ENCODE data around the gene ENTHD1.
"Not testable (repeated sequence)": the region's sequence is repeated elsewhere in the genome, so short reads cannot be mapped to it uniquely, and the experiment has no call there.

The ENTHD1 gene

DNA sequence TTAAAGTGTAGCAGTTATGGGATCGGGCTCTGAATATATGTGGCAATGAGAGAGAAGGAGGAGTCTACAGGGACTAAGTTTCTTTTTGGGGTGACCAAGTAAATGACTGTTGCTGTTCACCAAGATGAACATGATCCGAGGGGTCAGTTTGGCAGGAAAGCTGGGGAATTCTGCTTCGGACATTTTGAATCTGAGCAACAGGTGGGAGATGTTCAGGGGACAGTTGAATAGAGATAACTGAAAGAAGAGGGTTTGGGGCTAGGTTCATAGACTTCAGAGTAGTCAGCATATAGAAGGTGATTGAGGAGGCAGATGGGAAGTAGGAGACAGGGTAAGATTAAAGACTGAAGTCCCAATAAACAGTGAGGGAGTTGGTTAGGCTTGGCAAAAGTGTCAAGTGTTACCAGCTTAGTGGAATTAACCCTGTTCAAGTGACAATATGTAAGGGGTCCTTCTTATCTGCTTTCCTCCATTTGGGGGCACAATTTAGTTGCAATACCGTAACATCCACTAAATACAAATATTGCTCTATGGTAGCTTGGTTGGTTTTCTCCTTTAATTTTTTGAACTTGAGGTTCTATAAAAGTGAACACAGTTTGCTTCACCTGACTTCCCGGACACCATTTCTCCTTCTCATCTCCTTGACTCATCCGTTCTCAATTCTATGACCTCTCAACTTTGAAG lies 2.9 kb upstream of the ENTHD1 start:
- no peak for FAIRE-seq

DNA sequence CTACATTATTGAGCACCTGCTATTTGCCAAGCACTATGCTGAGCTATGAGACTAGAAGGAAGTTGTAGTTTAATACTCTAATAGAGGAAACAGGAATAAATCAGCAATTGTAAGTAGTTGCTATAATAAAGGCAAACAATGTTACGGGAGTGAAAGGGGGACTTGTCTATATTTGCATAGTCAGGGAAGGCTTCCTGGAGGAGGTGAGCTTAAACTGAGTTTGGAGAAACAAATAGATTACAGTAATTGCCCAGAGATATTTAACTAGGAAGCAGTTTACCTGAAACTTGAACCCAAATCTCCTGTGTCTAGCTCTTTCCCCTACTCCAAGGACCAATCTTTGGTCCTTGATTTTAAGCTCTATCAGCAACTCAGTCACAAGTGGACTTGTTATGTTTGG lies 2.1 kb upstream of the ENTHD1 start:
- no peak for FAIRE-seq

DNA sequence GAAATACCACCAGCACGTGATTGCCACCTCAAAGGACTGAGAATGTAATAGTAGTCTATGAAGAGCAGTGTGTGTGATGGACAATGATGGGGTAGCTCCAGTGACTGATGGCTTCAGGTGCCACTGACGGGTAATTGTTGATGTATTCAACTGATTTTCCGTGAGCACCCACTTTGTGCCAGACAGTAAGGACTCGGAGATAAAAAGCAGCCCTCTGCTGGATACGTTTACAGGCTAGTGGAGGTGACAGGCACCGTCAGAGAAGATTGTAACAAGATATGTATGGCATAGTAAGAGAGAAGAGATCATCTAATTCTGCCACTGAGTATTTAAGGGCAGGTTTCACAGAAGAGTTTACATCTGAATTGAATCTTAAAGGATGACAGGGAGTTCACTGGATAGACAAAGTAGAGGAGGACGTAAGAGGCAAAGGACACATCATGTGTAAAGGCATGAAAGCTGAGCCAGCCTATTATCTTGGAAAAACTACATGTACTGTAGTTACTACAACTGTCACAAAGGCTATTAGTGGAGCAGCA lies 1.1 kb upstream of the ENTHD1 start:
- FAIRE-seq: no peak

DNA sequence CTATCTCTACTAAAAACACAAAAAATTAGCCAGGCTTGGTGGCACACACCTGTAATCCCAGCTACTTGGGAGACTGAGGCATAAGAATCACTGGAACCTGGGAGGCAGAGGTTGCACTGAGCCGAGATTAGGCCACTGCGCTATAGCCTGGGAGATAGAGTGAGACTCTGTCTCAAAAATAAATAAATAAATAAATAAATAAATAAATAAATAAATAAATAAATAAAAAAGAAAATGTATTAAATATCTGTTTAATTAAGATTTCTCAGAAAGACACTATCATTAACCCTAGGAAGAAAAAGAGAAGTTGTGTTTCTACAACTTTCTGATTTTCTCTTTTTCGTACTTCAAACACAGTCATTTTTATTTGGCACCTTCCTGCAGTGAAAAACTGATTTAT lies 3.6 kb downstream of the ENTHD1 start:
- FAIRE-seq: not testable (repeated sequence)

DNA sequence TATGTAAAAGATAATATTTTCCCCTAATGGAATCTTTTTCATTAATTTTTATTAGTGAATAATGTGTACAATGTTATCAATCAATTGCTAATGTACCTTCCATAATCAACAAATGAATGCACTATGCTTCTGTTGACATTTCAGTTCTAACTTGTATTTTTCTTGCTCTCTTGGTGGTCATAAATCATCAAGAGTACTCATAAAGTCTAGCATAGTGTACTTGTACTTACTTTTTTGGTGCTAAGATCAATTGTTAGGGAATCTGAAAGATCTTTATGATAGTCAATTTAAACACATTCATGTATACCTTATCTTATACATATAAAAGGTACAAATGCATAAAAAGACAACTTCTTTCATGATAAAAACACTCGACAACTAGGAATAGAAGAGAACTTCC lies 10.5 kb downstream of the ENTHD1 start:
- no peak for FAIRE-seq

- FAIRE-seq: no peak
These were observed 12.8 kb downstream of the ENTHD1 start for GRCh38 chr22:39880722-39881121.

- no peak for FAIRE-seq
These were observed 16.3 kb downstream of the ENTHD1 start for GRCh38 chr22:39877079-39877845.

- FAIRE-seq: not testable (repeated sequence)
These were observed 18.2 kb downstream of the ENTHD1 start for GRCh38 chr22:39875176-39875885.

- FAIRE-seq: no peak
These were observed 19.6 kb downstream of the ENTHD1 start for GRCh38 chr22:39873965-39874364.

- no peak for FAIRE-seq
These were observed 21.0 kb downstream of the ENTHD1 start for GRCh38 chr22:39872548-39872947.

DNA sequence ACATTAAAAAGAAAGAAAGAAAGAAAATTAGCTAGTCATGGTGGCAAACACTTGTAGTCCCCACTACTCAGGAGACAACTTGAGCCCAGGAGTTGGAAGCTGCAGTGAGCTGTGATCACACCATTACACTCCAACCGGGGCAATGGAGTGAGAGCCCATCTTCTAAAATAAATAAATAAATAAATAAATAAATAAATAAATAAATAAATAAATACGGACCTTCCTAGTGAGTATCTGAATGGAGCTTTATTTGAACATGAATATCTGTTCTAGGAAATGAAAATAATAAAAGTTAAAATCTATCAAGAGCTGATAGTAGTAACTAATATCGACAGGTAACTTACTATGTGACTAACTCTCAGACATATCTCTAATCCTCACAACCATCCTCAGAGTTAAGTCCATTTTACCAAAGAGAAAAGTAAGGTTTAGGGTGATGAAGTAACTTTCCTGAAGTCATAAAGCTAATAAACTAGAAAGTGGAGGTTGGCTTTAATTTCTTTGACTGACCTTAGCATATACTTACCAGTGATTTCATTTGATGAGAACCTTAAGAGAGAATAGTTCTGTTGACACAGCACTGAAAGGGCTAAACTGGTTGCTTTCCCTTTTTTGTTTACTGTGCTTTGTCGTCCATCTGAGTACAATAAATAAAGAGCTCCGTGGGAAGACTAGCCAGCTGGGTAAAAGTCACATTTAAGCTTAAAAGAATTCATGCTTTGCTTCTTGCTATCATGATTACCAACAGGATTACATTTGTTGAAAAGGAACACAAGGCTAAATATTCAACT lies 22.4 kb downstream of the ENTHD1 start:
- FAIRE-seq: no peak

DNA sequence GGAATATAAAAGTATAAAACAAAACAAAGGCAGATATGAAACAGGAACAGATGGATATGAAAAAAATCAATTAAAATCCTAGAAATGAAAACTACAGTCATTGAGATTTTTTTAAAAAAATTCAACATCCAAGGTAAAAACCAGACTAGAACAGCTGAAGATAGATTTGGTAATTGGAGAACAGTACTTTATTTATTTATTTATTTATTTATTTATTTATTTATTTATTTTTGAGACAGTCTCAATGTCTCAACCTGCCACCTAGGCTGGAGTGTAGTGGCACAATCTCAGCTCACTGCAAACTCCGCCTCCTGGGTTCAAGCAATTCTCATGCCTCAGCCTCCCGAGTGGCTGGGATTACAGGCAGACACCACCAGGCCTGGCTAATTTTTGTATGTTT lies 23.8 kb downstream of the ENTHD1 start:
- peak; percentile 64 for FAIRE-seq

DNA sequence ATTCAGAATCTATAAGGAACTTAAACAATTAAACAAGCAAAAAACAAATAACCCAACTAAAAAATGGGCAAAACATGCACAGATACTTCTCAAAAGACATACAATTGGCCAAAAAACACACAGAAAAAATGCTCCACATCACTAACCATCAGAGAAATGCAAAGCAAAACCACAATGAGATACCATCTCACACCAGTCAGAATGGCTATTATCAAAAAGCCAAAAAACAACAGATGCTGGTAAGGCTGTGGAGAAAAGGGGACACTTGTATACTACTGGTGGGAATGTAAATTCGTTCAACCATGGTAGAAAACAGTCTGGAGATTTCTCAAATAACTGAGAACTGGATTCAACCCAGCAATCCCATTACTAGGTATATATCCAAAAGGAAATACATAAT lies 24.8 kb downstream of the ENTHD1 start:
- no peak for FAIRE-seq

GRCh38 chr22:39859903-39860588 lies 33.5 kb downstream of the ENTHD1 start:
- FAIRE-seq: no peak

GRCh38 chr22:39856588-39856987 lies 37.0 kb downstream of the ENTHD1 start:
- FAIRE-seq: no peak

- no peak for FAIRE-seq
These were observed 40.8 kb downstream of the ENTHD1 start for GRCh38 chr22:39852799-39853198.

DNA sequence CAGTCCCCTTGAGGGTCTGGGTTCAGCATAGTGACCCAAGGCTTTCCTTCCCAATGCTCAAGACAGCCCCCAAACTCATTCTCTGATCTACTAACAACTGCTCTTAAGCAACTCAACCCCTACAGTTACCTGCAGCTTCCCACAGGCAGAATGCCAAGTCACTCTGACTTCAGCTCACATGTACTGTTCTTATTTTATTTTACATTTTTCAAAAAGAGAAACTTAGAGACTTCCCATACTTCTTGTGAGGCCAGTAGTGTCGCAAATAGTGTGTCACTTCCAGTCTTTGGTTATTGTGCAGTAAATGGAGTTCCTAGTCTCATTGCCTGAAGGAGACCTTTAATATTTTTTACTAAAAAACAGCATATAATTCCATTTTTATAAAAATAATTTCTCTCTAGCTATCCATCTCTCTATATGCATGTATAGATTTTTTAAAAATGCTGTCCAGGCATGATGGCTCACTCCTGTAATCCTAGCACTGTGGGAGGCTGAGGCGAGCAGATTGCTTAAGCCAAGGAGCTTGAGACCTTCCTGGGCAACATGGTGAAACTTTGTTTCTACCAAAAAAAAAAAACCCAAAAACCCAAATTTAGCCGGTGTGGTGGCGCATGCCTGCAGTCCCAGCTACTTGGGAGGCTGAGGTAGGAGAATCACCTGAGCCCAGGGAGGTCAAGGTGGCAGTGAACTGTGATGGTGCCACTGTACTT lies 41.8 kb downstream of the ENTHD1 start:
- FAIRE-seq: no peak

DNA sequence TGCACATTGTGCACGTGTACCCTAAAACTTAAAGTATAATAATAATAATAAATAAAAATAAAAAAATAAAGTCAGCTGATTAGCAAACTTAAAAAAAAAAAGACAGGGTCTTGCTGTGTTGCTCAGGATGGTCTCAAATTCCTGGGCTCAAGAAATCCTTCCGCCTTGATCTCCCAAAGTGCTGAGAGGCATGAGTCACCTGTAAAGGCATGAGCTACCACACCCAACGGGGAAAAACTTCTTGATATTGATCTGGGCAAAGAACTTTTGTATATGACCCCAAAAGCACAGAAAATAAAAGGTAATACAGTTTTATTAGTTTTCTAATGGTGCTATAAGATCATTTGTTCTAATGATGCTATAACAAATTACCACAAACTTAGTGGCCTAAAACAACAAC lies 46.1 kb downstream of the ENTHD1 start:
- no peak for FAIRE-seq

DNA sequence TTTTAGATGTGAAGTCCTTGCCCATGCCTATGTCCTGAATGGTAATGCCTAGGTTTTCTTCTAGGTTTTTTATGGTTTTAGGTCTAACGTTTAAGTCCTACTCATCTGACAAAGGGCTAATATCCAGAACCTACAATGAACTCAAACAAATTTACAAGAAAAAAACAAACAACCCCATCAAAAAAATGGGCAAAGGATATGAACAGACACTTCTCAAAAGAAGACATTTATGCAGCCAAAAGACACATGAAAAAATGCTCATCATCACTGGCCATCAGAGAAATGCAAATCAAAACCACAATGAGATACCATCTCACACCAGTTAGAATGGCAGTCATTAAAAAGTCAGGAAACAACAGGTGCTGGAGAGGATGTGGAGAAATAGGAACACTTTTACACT lies 47.0 kb downstream of the ENTHD1 start:
- not testable (repeated sequence) for FAIRE-seq

- FAIRE-seq: no peak
These were observed 48.0 kb downstream of the ENTHD1 start for GRCh38 chr22:39845529-39845928.

- no peak for FAIRE-seq
These were observed 53.5 kb downstream of the ENTHD1 start for GRCh38 chr22:39839917-39840510.

All from A204.1 (cell line).